Ovary (tissue), 9 donors: ENCODE data around the gene FIGNL1. TPM values are rescaled to one million over a fixed set of nuclear protein-coding genes. Genes with fewer than 3 reads are reported as not detected.
"Not testable (repeated sequence)": the region's sequence is repeated elsewhere in the genome, so short reads cannot be mapped to it uniquely, and the experiment has no call there.

Experiments
- DNase-seq, 5 donors: peaks; one replicate each; pipeline ENCODE4 v3.0.0-alpha.2; 2019 to 2020
- H3K27ac ChIP-seq, 2 donors: fragments of 200-600 bp; one replicate each; pipeline versions ENCODE4 v1.5.1 to v1.8.0; 2019 to 2022
- H3K27me3 ChIP-seq: fragments of 200-600 bp; one replicate; pipeline ENCODE4 v1.8.0; 2022
- H3K36me3 ChIP-seq: fragments of 200-600 bp; sonication (generic); one replicate; pipeline ENCODE4 v1.5.1; 2019
- H3K4me1 ChIP-seq: one replicate; pipeline ENCODE4 v1.8.1; 2013; ENCODE audit warnings: mild to moderate bottlenecking, moderate library complexity; ENCODE audit not compliant: insufficient read depth
- H3K4me3 ChIP-seq: fragments of 200-600 bp; sonication (generic); one replicate; pipeline ENCODE4 v1.5.1; 2017
- H3K9me3 ChIP-seq, 2 donors: fragments of 200-600 bp in 1 of 2; sonication (generic) in 1 of 2; one replicate each; pipeline versions ENCODE4 v1.5.1 to v1.8.1; 2013 to 2019; ENCODE audit warnings: mild to moderate bottlenecking in 1 of 2, moderate library complexity in 1 of 2
- CTCF ChIP-seq, 3 donors: fragments of 450-650 bp in 2 of 3; fragments of 200-600 bp in 1 of 3; IDR thresholded peaks; one replicate each; pipeline versions ENCODE4 v1.5.1 to v1.8.0; 2016 to 2022; ENCODE audit warnings: antibody characterized with exemption in 3 of 3, mild to moderate bottlenecking in 1 of 3
- EP300 ChIP-seq: sonication (generic); formaldehyde crosslinking; IDR thresholded peaks from one replicate; pipeline ENCODE4 v1.6.1; 2017; ENCODE audit warnings: antibody characterized with exemption
- POLR2A ChIP-seq: fragments of 450-650 bp; IDR thresholded peaks from one replicate; pipeline ENCODE4 v1.6.1; 2017; ENCODE audit warnings: antibody characterized with exemption, mild to moderate bottlenecking, moderate library complexity
- WGBS, 3 donors: extraction: QIAGEN DNeasy Blood & Tissue Kit in 1 of 3; methylation state at CpG; one replicate each; pipeline versions ENCODE4 v1.1.5 to v1.1.7; 2013 to 2017; 5-methylcytosine and 5-hydroxymethylcytosine counted together
- intact Hi-C, 4 donors: fragments of 100-400 bp; cut with DNase I; formaldehyde crosslinking; loops; one replicate each; pipeline versions ENCODE4 v1.11.0 to v1.15.1; 2022 to 2023
- polyA plus RNA-seq, 2 donors: library from polyadenylated mRNA; stranded (reverse); fragments of 200-250 nt in 1 of 2; fragments of 350-450 nt in 1 of 2; fragmentation: Illumina TruSeq in 1 of 2; extraction: RNeasy Lipid Tissue Mini Kit (QIAGEN cat#74804) in 1 of 2; gene quantifications; one replicate each; pipeline ENCODE4 v1.2.3, GENCODE V29; 2013 to 2014
- total RNA-seq, 7 donors: library from RNA; depleted of rRNA in 2 of 7; stranded (reverse); fragments of >200 nt in 2 of 7; fragmentation: NEBNext Ultra II Directional in 3 of 7; extraction: Animal tissue kit (Norgen Biotek cat#: 25700) in 3 of 7; gene quantifications; one replicate each; pipeline versions ENCODE4 v1.1.0 to v1.2.4, GENCODE V29; 2016 to 2023
- donor health status: DM: no; HTN: no; CAD: no; lungs with moderate emphysema.
- donor health status: DM: no; HTN: no; CAD: no.
- donor health status: Bipolar disorder and iron deficiency.
- donor health status: DM: yes; HTN: yes; CAD: no.
- donor health status: DM: no; HTN: no; CAD: no.
- donor health status: DM: yes; HTN: yes; CAD: no.

FIGNL1 gene
- total and polyA plus RNA-seq, 9 donors, result 6.6 to 13.7 (median 11.2) TPM

GRCh38 chr7:50466815-50467585 lies 16.9 kb upstream of the FIGNL1 start:
- DNase-seq, result no peak
- Histone ChIP-seq H3K9me3 (no peaks in the 10 kb centered on the region), H3K27ac (no peak overlapping the region), H3K36me3 (no peaks in the 10 kb centered on the region), H3K27me3 (no peaks in the 10 kb centered on the region), H3K4me1 (no peaks in the 10 kb centered on the region), H3K4me3 (no peak overlapping the region)
- intact Hi-C loops, result loop anchor here (5.0 kb wide), 4 partner anchors 205 to 695 kb away; no protein-coding TSS in a partner anchor
- TF ChIP-seq EP300 (no peak), POLR2A (no peak), CTCF (IDR thresholded peaks at IDR 0.05) (no peak)
- WGBS, 3 donors, result 91 to 96% (median 95%) methylated on average over 11 of the region's 11 CpGs

- TF ChIP-seq POLR2A (no peak), CTCF (IDR thresholded peaks at IDR 0.05) (no peak), EP300 (no peak)
- WGBS, 3 donors, result 89 to 95% (median 93%) methylated on average over 13 of the region's 13 CpGs
- H3K4me3 ChIP-seq, result no peak overlapping the region
- H3K27ac ChIP-seq, result no peak overlapping the region
- H3K27me3 ChIP-seq, result no peaks in the 10 kb centered on the region
- DNase-seq, result no peak
- intact Hi-C loops, result loop anchor here in 1 of 4 donors (5.0 kb wide), 1 partner anchor 329 kb away; no protein-coding TSS in a partner anchor
- H3K4me1 ChIP-seq, result no peaks in the 10 kb centered on the region
- H3K9me3 ChIP-seq, result no peaks in the 10 kb centered on the region
- no peaks in the 10 kb centered on the region for H3K36me3 ChIP-seq
These were observed 12.9 kb upstream of the FIGNL1 start for GRCh38 chr7:50463035-50463434.

GRCh38 chr7:50462361-50462760 lies 12.2 kb upstream of the FIGNL1 start:
- no peak overlapping the region for H3K4me3 ChIP-seq
- H3K27ac ChIP-seq, result no peak overlapping the region
- 58 to 69% (median 65%) methylated on average over 4 of the region's 4 CpGs for WGBS, 3 donors
- H3K27me3 ChIP-seq, result no peaks in the 10 kb centered on the region
- H3K4me1 ChIP-seq, result no peaks in the 10 kb centered on the region
- intact Hi-C loops, result loop anchor here in 1 of 4 donors (5.0 kb wide), 1 partner anchor 330 kb away; no protein-coding TSS in a partner anchor
- H3K36me3 ChIP-seq, result no peaks in the 10 kb centered on the region
- TF ChIP-seq EP300 (no peak), CTCF (IDR thresholded peaks at IDR 0.05) (no peak), POLR2A (no peak)
- no peak for DNase-seq
- no peaks in the 10 kb centered on the region for H3K9me3 ChIP-seq

- H3K9me3 ChIP-seq, result no peaks in the 10 kb centered on the region
- TF ChIP-seq CTCF (IDR thresholded peaks at IDR 0.05), result no peak
- no peak for TF ChIP-seq POLR2A
- no peak for TF ChIP-seq EP300
- H3K4me3 ChIP-seq, result no peak overlapping the region
- no peaks in the 10 kb centered on the region for H3K36me3 ChIP-seq
- intact Hi-C loops, result loop anchor here in 1 of 4 donors (5.0 kb wide), 1 partner anchor 331 kb away; no protein-coding TSS in a partner anchor
- H3K4me1 ChIP-seq, result no peaks in the 10 kb centered on the region
- no peaks in the 10 kb centered on the region for H3K27me3 ChIP-seq
- H3K27ac ChIP-seq, result no peak overlapping the region
- WGBS, 3 donors, result 96 to 100% (median 100%) methylated on average over 1 of the region's 1 CpG
- DNase-seq, result no peak
These were observed 11.5 kb upstream of the FIGNL1 start for GRCh38 chr7:50461695-50462094.

- WGBS, 3 donors, result 94 to 96% (median 95%) methylated on average over 15 to 25 of the region's 27 CpGs
- H3K36me3 ChIP-seq, DNase-seq: not testable (repeated sequence)
These were observed 9.0 kb upstream of the FIGNL1 start for GRCh38 chr7:50459183-50459582.

GRCh38 chr7:50458651-50459050 lies 8.5 kb upstream of the FIGNL1 start:
- H3K4me3 ChIP-seq, result not testable (repeated sequence)

More at GRCh38 chr7:50459183-50459582, 9.0 kb upstream of the FIGNL1 start:
- intact Hi-C loops, H3K4me1 ChIP-seq, H3K9me3 ChIP-seq, H3K27ac ChIP-seq, H3K27me3 ChIP-seq, H3K4me3 ChIP-seq: not testable (repeated sequence)

More at GRCh38 chr7:50458651-50459050, 8.5 kb upstream of the FIGNL1 start:
- H3K4me1 ChIP-seq, H3K9me3 ChIP-seq, DNase-seq, H3K36me3 ChIP-seq, H3K27ac ChIP-seq, intact Hi-C loops, H3K27me3 ChIP-seq: not testable (repeated sequence)
- 92 to 100% (median 96%) methylated on average over 2 to 4 of the region's 4 CpGs for WGBS, 3 donors
